Psoas muscle (tissue), 8 donors: ENCODE data around the gene FOLR2. TPM values are rescaled to one million over a fixed set of nuclear protein-coding genes. Genes with fewer than 3 reads are reported as not detected.

Experiments used
- ATAC-seq, 4 donors: fragments of 200-7000 bp; cut with Tn5 transposase; one replicate each; pipeline ENCODE4 v1.9.1; 2020; ENCODE audit warnings: moderate library complexity in 3 of 4, mild to moderate bottlenecking in 2 of 4
- DNase-seq, 2 donors: peaks; one replicate each; pipeline ENCODE4 v3.0.0-alpha.2; 2020
- H3K27ac ChIP-seq: fragments of 200-600 bp; one replicate; pipeline ENCODE4 v1.8.0; 2022
- H3K27me3 ChIP-seq, 3 donors: fragments of 200-600 bp in 1 of 3; one replicate each; pipeline versions ENCODE4 v1.6.1 to v1.8.0; 2013 to 2022; ENCODE audit warnings: low read length in 2 of 3, mild to moderate bottlenecking in 2 of 3, moderate library complexity in 1 of 3; ENCODE audit not compliant: insufficient read depth in 3 of 3
- H3K36me3 ChIP-seq, 2 donors: fragments of 200-600 bp in 1 of 2; one replicate each; pipeline versions ENCODE4 v1.6.1 to v1.8.0; 2013 to 2022; ENCODE audit warnings: low read depth in 1 of 2, mild to moderate bottlenecking in 1 of 2, moderate library complexity in 1 of 2; ENCODE audit not compliant: insufficient read depth in 1 of 2
- H3K4me1 ChIP-seq: fragments of 200-600 bp; one replicate; pipeline ENCODE4 v1.8.0; 2022
- H3K4me3 ChIP-seq: fragments of 200-600 bp; one replicate; pipeline ENCODE4 v1.8.0; 2022; ENCODE audit warnings: mild to moderate bottlenecking
- H3K9me3 ChIP-seq: fragments of 200-600 bp; one replicate; pipeline ENCODE4 v1.8.0; 2022
- CTCF ChIP-seq: fragments of 200-600 bp; IDR thresholded peaks from one replicate; pipeline ENCODE4 v1.8.0; 2022; ENCODE audit warnings: antibody characterized with exemption
- WGBS, 3 donors: extraction: QIAGEN DNeasy Blood & Tissue Kit; methylation state at CpG; one replicate each; pipeline versions ENCODE4 v1.1.6 to v1.1.7; 2013; 5-methylcytosine and 5-hydroxymethylcytosine counted together
- intact Hi-C, 2 donors: fragments of 100-400 bp; cut with DNase I; formaldehyde crosslinking; loops; one replicate each; pipeline versions ENCODE4 v1.11.0 to v1.14.2; 2022
- polyA plus RNA-seq, 3 donors: library from polyadenylated mRNA; stranded (reverse); fragments of 200-250 nt; gene quantifications; one replicate each; pipeline ENCODE4 v1.2.3, GENCODE V29; 2013
- total RNA-seq, 4 donors: library from RNA; stranded (reverse); fragmentation: NEBNext Ultra II Directional in 2 of 4; extraction: Animal tissue kit (Norgen Biotek cat#: 25700) in 2 of 4; gene quantifications; one replicate each; pipeline versions ENCODE4 v1.2.1 to v1.2.4, GENCODE V29; 2021 to 2023
- donor health status: healthy with polysubstance abuse.
- donor health status: DM: no; HTN: no; CAD: no; lungs with moderate emphysema.
- donor health status: Bipolar disorder and iron deficiency.
- donor health status: healthy.
- donor health status: DM: yes; HTN: yes; CAD: no.
- donor health status: DM: no; HTN: no; CAD: no.
- donor health status: DM: no; HTN: no; CAD: no.
- donor health status: DM: yes; HTN: yes; CAD: no.

FOLR2 gene
- total and polyA plus RNA-seq, 7 donors, result 2.9 to 14.2 (median 5.3) TPM

- no peaks in the 10 kb centered on the region for H3K27me3 ChIP-seq
- intact Hi-C loops, result no loop called here
- DNase-seq, result no peak
- no peaks in the 10 kb centered on the region for H3K9me3 ChIP-seq
- 57 to 65% (median 63%) methylated on average over 12 to 14 of the region's 14 CpGs for WGBS, 3 donors
- H3K4me1 ChIP-seq, result peaks cover 12% of the 10 kb centered on the region
- ATAC-seq, result no peak
- TF ChIP-seq CTCF, result no peak
- H3K36me3 ChIP-seq, result peaks cover 0 to 55% of the 10 kb centered on the region in 2 donors
- H3K4me3 ChIP-seq, result no peak overlapping the region
- H3K27ac ChIP-seq, result no peak overlapping the region
Measured at GRCh38 chr11:72227316-72228228, 11.0 kb downstream of the FOLR2 start.

GRCh38 chr11:72228229-72228843 is 11.7 kb downstream of the FOLR2 start:
- intact Hi-C loops, result no loop called here
- DNase-seq, result no peak
- Histone ChIP-seq H3K9me3 (no peaks in the 10 kb centered on the region), H3K36me3 (peaks cover 0 to 63% of the 10 kb centered on the region in 2 donors), H3K4me1 (peaks cover 10% of the 10 kb centered on the region), H3K4me3 (no peak overlapping the region), H3K27me3 (no peaks in the 10 kb centered on the region), H3K27ac (no peak overlapping the region)
- 82 to 86% (median 84%) methylated on average over 15 to 16 of the region's 16 CpGs for WGBS, 3 donors
- no peak for TF ChIP-seq CTCF
- ATAC-seq, result no peak

- Histone ChIP-seq H3K27me3 (no peaks in the 10 kb centered on the region), H3K4me3 (no peak overlapping the region), H3K27ac (no peak overlapping the region), H3K9me3 (no peaks in the 10 kb centered on the region), H3K36me3 (peaks cover 0 to 68% of the 10 kb centered on the region in 2 donors), H3K4me1 (peaks cover 10% of the 10 kb centered on the region)
- ATAC-seq, result no peak
- TF ChIP-seq CTCF, result no peak
- intact Hi-C loops, result no loop called here
- DNase-seq, result no peak
- 88 to 89% (median 88%) methylated on average over 7 of the region's 7 CpGs for WGBS, 3 donors
Measured at GRCh38 chr11:72228844-72229231, 12.2 kb downstream of the FOLR2 start.

GRCh38 chr11:72229336-72229924 is 12.8 kb downstream of the FOLR2 start:
- intact Hi-C loops, result no loop called here
- Histone ChIP-seq H3K27me3 (no peaks in the 10 kb centered on the region), H3K4me3 (no peak overlapping the region), H3K9me3 (no peaks in the 10 kb centered on the region), H3K36me3 (peaks cover 0 to 74% of the 10 kb centered on the region in 2 donors), H3K4me1 (peaks cover 10% of the 10 kb centered on the region), H3K27ac (no peak overlapping the region)
- DNase-seq, result no peak
- TF ChIP-seq CTCF, result no peak
- no peak for ATAC-seq
- 92 to 96% (median 96%) methylated on average over 8 of the region's 8 CpGs for WGBS, 3 donors
